ENCODE results near the gene EDN2. TPM values are rescaled to one million over a fixed set of nuclear protein-coding genes. Genes with fewer than 3 reads are reported as not detected.
A peak's percentile ranks its signal among the peaks of the same experiment; 100 is the strongest.

The EDN2 gene
- total RNA-seq, 2 donors from 2014 or later = 0.78 TPM; not detected in 1

DNA sequence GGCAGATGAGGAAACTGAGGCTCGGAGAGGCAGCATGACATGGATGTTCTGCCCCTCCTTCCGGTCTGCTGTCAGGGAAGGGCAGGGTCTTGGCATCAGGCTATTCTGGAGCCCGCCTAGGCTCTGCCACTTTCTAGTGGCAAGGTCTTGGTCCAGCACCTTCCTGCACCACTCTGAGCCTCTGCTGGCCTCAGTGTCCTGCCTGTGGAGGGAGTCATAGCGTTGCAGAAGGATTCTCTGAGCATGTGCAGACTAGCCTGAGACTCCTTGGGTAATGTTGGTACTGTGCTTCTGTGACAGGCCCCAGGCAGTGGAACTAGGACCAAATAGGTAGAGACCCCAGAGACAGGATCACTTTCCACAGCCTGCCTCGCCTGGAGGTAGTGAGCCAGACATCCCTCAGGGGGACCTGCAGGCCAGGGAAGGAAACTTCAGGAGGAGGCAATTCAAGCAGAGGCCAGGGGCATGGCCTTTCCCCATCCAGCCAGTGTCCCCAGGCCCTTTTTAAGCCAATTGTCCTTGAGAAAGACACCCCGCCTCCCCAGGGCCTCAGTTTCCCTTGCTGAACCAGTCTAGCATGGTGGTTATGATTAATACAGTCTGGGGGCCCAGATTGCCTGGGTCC, 10.6 kb downstream of the EDN2 start:
- TF ChIP-seq, protein P1, sequence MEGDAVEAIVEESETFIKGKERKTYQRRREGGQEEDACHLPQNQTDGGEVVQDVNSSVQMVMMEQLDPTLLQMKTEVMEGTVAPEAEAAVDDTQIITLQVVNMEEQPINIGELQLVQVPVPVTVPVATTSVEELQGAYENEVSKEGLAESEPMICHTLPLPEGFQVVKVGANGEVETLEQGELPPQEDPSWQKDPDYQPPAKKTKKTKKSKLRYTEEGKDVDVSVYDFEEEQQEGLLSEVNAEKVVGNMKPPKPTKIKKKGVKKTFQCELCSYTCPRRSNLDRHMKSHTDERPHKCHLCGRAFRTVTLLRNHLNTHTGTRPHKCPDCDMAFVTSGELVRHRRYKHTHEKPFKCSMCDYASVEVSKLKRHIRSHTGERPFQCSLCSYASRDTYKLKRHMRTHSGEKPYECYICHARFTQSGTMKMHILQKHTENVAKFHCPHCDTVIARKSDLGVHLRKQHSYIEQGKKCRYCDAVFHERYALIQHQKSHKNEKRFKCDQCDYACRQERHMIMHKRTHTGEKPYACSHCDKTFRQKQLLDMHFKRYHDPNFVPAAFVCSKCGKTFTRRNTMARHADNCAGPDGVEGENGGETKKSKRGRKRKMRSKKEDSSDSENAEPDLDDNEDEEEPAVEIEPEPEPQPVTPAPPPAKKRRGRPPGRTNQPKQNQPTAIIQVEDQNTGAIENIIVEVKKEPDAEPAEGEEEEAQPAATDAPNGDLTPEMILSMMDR (IDR thresholded peaks at IDR 0.05) = no peak
- H3K27me3 ChIP-seq = no peaks in the 10 kb centered on the region
- no peak for DNase-seq (ENCODE audit: low spot score)
- H3K27ac ChIP-seq = peak overlapping the region; percentile 77 to 79
- peaks cover 0 to 46% of the 10 kb centered on the region in 2 donors for H3K4me1 ChIP-seq
- no peak overlapping the region for H3K4me3 ChIP-seq
- H3K36me3 ChIP-seq = no peaks in the 10 kb centered on the region
- H3K9me3 ChIP-seq = no peaks in the 10 kb centered on the region

DNA sequence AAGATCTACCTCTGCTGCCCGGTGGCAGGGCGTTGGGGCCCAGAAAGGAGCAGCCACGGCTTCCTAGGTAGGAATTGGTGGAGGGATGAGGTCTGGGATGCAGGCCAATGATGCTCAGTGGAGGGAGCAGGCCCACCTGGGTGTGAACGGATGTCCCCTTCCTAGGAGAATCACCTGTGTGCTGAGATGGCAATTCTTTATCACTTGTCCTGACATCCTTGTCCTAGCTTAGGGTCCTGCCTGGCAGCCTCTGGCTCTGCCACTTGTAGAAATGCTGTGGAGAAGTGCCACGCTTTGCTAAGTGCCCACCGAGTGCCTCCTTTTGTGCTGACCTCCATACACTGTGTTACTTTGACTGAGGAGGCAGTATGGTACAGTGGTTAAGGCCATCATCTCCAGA, 12.8 kb downstream of the EDN2 start:
- Histone ChIP-seq H3K27me3 (no peaks in the 10 kb centered on the region), H3K27ac (no peak overlapping the region), H3K36me3 (no peaks in the 10 kb centered on the region), H3K9me3 (no peaks in the 10 kb centered on the region), H3K4me3 (no peak overlapping the region), H3K4me1 (peaks cover 0 to 29% of the 10 kb centered on the region in 2 donors)
- TF ChIP-seq, protein P1 (IDR thresholded peaks at IDR 0.05) = no peak
- DNase-seq (ENCODE audit: low spot score) = no peak

DNA sequence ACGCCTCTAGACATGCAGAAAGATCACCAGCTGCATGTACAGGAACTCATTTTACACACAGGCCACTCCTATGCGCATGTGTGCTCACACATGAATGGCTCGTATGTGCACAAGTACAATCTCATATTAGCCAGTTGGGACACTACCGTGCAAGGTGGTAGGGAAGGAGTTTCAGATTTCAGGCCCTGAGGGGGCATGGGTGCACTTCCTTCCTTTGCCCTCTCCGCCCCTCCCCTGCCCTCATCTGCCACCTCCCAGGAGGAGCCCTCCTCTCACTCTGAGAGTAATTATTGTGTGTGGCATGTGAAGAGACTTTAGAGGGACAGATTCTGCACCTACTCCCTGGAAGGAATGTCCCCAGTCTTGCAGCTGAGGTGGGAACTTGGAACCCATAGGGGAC, 14.8 kb downstream of the EDN2 start:
- TF ChIP-seq, protein P1 (IDR thresholded peaks at IDR 0.05) = no peak
- Histone ChIP-seq H3K27ac (no peak overlapping the region), H3K27me3 (no peaks in the 10 kb centered on the region)

DNA sequence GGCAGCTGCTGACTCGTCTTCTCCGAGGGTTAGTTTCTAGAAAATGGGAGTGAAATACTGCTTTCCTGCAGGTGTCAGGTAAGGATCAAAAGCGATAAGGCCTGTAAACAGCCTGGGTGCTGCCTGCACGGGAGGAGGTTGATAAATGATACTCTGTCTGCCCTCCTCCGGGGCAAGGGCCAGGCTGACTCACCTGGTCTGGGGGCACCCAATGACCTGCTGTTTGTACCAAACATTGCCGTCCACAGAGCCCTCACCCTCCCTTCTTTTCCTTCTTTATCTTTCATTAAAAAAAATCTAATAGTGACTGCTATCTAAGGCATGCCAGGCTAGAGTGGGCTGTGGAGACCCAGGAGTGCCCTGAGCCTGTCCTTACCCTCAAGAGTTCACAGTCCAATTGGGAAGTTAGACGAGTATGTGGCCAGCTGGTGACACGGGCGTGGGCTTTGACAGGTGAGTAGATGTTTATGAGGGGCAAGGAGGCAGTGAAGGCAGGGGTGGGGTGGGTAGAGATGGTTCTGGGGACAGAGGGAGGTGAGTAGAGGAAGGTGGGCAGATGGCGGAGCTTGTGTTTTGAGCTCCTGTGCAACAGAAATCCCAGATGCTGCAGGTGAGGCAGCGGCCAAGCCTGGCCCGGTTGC, 16.2 kb downstream of the EDN2 start:
- no peak overlapping the region for H3K4me3 ChIP-seq
- no peaks in the 10 kb centered on the region for H3K36me3 ChIP-seq
- H3K27ac ChIP-seq = no peak overlapping the region
- TF ChIP-seq, protein P1 (IDR thresholded peaks at IDR 0.05) = no peak
- H3K9me3 ChIP-seq = no peaks in the 10 kb centered on the region
- no peaks in the 10 kb centered on the region for H3K4me1 ChIP-seq
- no peaks in the 10 kb centered on the region for H3K27me3 ChIP-seq
- DNase-seq (ENCODE audit: low spot score) = no peak

More for the DNA sequence above, 14.8 kb downstream of the EDN2 start:
- no peaks in the 10 kb centered on the region for H3K9me3 ChIP-seq
- DNase-seq (ENCODE audit: low spot score) = no peak
- peaks cover 0 to 10% of the 10 kb centered on the region in 2 donors for H3K4me1 ChIP-seq
- no peak overlapping the region for H3K4me3 ChIP-seq
- no peaks in the 10 kb centered on the region for H3K36me3 ChIP-seq

DNA sequence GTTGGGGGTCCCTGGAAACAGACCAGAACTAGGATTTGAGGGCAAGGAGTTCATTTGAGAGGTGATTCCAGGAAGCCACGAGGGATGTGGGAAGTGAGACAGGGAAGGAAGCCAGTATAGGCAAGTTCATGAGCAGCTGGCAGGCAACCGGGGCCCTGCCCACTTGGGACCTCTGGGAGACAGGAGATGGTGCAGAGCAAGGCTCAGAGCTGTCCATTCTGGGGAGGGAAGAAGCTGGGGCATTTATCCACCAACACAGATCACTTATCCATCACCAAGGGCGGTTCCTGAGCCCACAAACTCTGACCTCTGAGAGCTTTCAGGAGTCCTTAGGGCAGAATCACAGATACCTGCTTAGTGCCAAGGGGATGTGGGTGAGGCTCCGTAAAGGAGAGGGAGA, 16.8 kb downstream of the EDN2 start:
- DNase-seq (ENCODE audit: low spot score) = no peak
- TF ChIP-seq, protein P1 (IDR thresholded peaks at IDR 0.05) = no peak

More for the DNA sequence above, 16.8 kb downstream of the EDN2 start:
- H3K27ac ChIP-seq = no peak overlapping the region
- no peaks in the 10 kb centered on the region for H3K27me3 ChIP-seq
- H3K9me3 ChIP-seq = no peaks in the 10 kb centered on the region
- no peak overlapping the region for H3K4me3 ChIP-seq
- H3K4me1 ChIP-seq = no peaks in the 10 kb centered on the region
- no peaks in the 10 kb centered on the region for H3K36me3 ChIP-seq

Measured in right atrium auricular region (tissue), 2 donors.